PFSK-1 (cell line): ENCODE results near the gene PIGB.

Source experiments
- POLR2AphosphoS5 ChIP-seq: IDR thresholded peaks from 2 replicates; pipeline ENCODE4 v1.6.1; 2012; ENCODE audit warnings: low read depth, mild to moderate bottlenecking, control low read depth, low read length, moderate library complexity
- SIN3A ChIP-seq: IDR thresholded peaks from 2 replicates; pipeline ENCODE4 v1.6.1; 2012; ENCODE audit warnings: mild to moderate bottlenecking, low read length, moderate library complexity, borderline replicate concordance; ENCODE audit not compliant: insufficient read depth
- TAF1 ChIP-seq: IDR thresholded peaks from 2 replicates; pipeline ENCODE4 v1.6.1; 2012; ENCODE audit warnings: low read length, control low read depth, borderline replicate concordance; ENCODE audit not compliant: insufficient read depth

DNA sequence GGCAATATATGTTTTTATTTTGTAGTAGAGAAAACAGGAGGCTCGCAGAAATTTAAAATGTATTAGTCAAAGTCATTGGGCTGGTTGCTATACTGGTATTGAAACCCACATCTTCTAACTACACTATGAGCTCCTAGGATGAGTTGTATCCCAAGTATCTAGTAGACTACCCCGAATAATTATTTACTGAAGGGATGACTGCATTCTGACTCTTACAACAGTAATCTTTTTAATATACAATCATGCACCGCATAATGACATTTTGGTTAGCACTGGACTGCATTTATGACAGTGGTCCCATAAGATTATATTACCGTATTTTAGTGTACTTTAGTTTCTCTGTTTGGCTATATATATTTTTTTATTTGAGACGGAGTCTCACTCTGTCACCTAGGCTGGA lies 15.3 kb downstream of the PIGB start:
- TF ChIP-seq POLR2AphosphoS5, result no peak
- no peak for TF ChIP-seq TAF1
- no peak for TF ChIP-seq SIN3A
